ENCODE data around the gene LENG8.

DNA sequence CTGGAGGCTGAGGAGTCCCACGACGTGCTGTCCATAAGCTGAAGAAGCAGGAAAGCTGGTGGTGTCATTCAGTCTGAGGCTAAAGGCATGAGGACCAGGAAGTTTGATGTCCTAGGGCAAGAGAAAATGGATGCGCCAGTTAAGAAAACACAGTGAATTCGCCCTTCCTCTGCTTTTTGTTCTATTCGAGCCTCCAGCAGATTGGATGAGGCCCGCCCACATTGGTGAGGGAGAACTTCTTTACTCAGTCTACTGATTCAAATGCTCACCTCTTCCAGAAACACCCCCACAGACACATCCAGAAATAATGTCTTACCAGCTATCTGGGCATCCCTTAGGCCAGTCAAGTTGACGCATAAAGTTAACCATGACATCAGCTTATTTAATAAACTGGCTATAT lies 41.2 kb upstream of the LENG8 start:
- TF ChIP-seq PAX5 (IDR thresholded peaks at IDR 0.05; ENCODE audit: borderline replicate concordance, low read depth, low read length), result no peak
- TF ChIP-seq ZNF274 (IDR thresholded peaks at IDR 0.05; ENCODE audit: insufficient read depth, insufficient read length), result no peak
- TF ChIP-seq EZH2 (IDR thresholded peaks at IDR 0.05; ENCODE audit: borderline replicate concordance, control insufficient read depth, low read depth, low read length), result no peak
- no peak for TF ChIP-seq POU2F2 (IDR thresholded peaks at IDR 0.05; ENCODE audit: borderline replicate concordance, low read depth, low read length)
- TF ChIP-seq USF2 (IDR thresholded peaks at IDR 0.05; ENCODE audit: borderline replicate concordance, low read depth, low read length), result no peak
- TF ChIP-seq RAD21 (IDR thresholded peaks at IDR 0.05; ENCODE audit: insufficient read depth, low read depth, low read length), result no peak

Measured in GM12878 (cell line).